Omental fat pad (tissue), 4 donors: ENCODE results near the gene APLP2. TPM values are rescaled to one million over a fixed set of nuclear protein-coding genes. Genes with fewer than 3 reads are reported as not detected.

Experiments
- ATAC-seq: fragments of 150-250 bp; one replicate; pipeline ENCODE4 v1.9.1; 2016; ENCODE audit warnings: mild to moderate bottlenecking, moderate library complexity; ENCODE audit not compliant: low FRiP score
- DNase-seq: peaks from one replicate; pipeline ENCODE4 v3.0.0-alpha.2; 2019; ENCODE audit warnings: low spot score
- CTCF ChIP-seq, 3 donors: fragments of 450-650 bp; IDR thresholded peaks; one replicate each; pipeline ENCODE4 v1.5.1; 2016 to 2017; ENCODE audit warnings: antibody characterized with exemption in 3 of 3, mild to moderate bottlenecking in 3 of 3, moderate library complexity in 2 of 3
- total RNA-seq, 4 donors: library from RNA; depleted of rRNA; stranded (reverse); fragments of >200 nt; gene quantifications; one replicate each; pipeline ENCODE4 v1.1.0, GENCODE V29; 2016

APLP2 gene
- total RNA-seq, 4 donors from 2014 or later: 288 to 530 (median 485) TPM

- TF ChIP-seq CTCF (IDR thresholded peaks at IDR 0.05): no peak
- no peak for DNase-seq
- peak; percentile 68 for ATAC-seq
Measured at GRCh38 chr11:130141561-130142341, 72.1 kb downstream of the APLP2 start.

GRCh38 chr11:130144141-130144540, 74.4 kb downstream of the APLP2 start:
- no peak for ATAC-seq
- no peak for TF ChIP-seq CTCF (IDR thresholded peaks at IDR 0.05)

DNA sequence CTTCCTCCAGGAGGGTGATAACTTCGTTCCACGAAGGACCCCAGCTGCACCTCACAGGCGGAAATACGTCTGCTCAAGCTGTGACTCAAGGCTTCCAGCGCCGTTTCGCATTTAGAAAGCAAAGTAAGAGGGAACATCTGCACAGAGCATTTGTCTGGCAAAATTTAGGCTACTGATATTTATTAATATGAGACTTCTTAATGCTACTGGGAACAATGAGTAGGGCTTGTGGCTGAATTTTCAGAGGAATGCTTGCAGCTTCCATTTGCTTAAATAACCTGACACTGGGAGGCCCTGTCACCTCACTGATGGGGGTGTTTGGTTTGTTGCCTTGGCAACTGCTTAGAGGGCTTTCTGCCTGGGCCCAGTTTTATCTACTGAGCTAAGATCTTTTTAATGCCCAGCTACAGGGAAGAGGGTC, 75.2 kb downstream of the APLP2 start:
- no peak for TF ChIP-seq CTCF (IDR thresholded peaks at IDR 0.05)
- no peak for DNase-seq
- ATAC-seq: no peak

More at GRCh38 chr11:130144141-130144540, 74.4 kb downstream of the APLP2 start:
- no peak for DNase-seq

GRCh38 chr11:130145311-130145812, 75.7 kb downstream of the APLP2 start:
- TF ChIP-seq CTCF (IDR thresholded peaks at IDR 0.05): no peak
- ATAC-seq: no peak
- no peak for DNase-seq

GRCh38 chr11:130145975-130146776, 76.5 kb downstream of the APLP2 start:
- TF ChIP-seq CTCF (IDR thresholded peaks at IDR 0.05): no peak
- DNase-seq: no peak
- ATAC-seq: peak; percentile 70

DNA sequence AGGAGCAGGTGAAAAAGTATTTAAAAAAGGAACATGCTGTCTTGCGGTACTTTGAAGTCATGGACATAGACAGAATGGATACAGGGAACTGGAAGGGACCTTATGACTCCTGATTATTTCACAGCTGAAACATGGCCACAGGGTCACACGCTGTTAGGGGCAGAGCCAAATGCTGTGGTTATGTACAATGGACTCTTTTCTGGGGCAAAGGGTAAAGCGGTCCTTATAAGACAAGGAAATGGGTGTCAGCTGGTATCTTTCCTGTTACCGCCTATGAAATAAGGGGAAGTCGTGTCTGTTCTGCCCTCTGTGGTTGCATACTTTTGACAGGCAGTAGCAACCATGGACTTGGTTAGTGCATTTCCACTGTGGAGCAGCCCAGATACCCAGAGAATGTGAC, 77.1 kb downstream of the APLP2 start:
- TF ChIP-seq CTCF (IDR thresholded peaks at IDR 0.05): no peak
- peak; percentile 34 for ATAC-seq
- DNase-seq: no peak
